ENCODE measurements around the gene TSPAN4.
A peak's percentile ranks its signal among the peaks of the same experiment; 100 is the strongest.

The TSPAN4 gene

GRCh38 chr11:863023-863909 is 20.6 kb downstream of the TSPAN4 start:
- no peak for DNase-seq

GRCh38 chr11:863910-864827 is 21.5 kb downstream of the TSPAN4 start:
- no peak for DNase-seq

- DNase-seq, result no peak
These were observed 22.2 kb downstream of the TSPAN4 start for GRCh38 chr11:864898-865297.

- DNase-seq, result no peak
These were observed 23.1 kb downstream of the TSPAN4 start for GRCh38 chr11:865462-866430.

- DNase-seq, result no peak
These were observed 23.8 kb downstream of the TSPAN4 start for GRCh38 chr11:866481-866880.

- no peak for DNase-seq
These were observed 25.3 kb downstream of the TSPAN4 start for GRCh38 chr11:867856-868358.

GRCh38 chr11:868394-868793 is 25.7 kb downstream of the TSPAN4 start:
- no peak for DNase-seq

GRCh38 chr11:868802-869201 is 26.1 kb downstream of the TSPAN4 start:
- DNase-seq, result no peak

GRCh38 chr11:869399-870126 is 26.9 kb downstream of the TSPAN4 start:
- no peak for DNase-seq

GRCh38 chr11:870127-870413 is 27.4 kb downstream of the TSPAN4 start:
- no peak for DNase-seq

- DNase-seq, result no peak
These were observed 27.8 kb downstream of the TSPAN4 start for GRCh38 chr11:870418-870817.

- no peak for DNase-seq
These were observed 28.8 kb downstream of the TSPAN4 start for GRCh38 chr11:871472-871871.

GRCh38 chr11:872799-873198 is 30.1 kb downstream of the TSPAN4 start:
- no peak for DNase-seq

- DNase-seq, result no peak
These were observed 31.1 kb downstream of the TSPAN4 start for GRCh38 chr11:873706-874105.

GRCh38 chr11:875203-875602 is 32.6 kb downstream of the TSPAN4 start:
- DNase-seq, result no peak

- peak in 2 of 51 donors; percentile 7 to 72 for DNase-seq
These were observed 33.2 kb downstream of the TSPAN4 start for GRCh38 chr11:875769-876301.

GRCh38 chr11:876545-876944 is 33.9 kb downstream of the TSPAN4 start:
- peak in 25 of 51 donors; percentile 6 to 58 (median 37) for DNase-seq

- DNase-seq, result no peak
These were observed 34.9 kb downstream of the TSPAN4 start for GRCh38 chr11:877565-877964.

GRCh38 chr11:880447-880846 is 37.8 kb downstream of the TSPAN4 start:
- DNase-seq, result no peak

GRCh38 chr11:882596-882995 is 39.9 kb downstream of the TSPAN4 start:
- DNase-seq, result no peak

Measured in hypothalamus (tissue), 51 donors.